CD4-positive, alpha-beta T cell treated with Interleukin-21 for 1 hour (primary cell): ENCODE measurements around the gene GPR32.

ENCODE experiments used
- DNase-seq: peaks from one replicate; pipeline ENCODE4 v3.0.0-alpha.2; 2020

The GPR32 gene

GRCh38 chr19:50785329-50785728 is 15.1 kb downstream of the GPR32 start:
- DNase-seq: no peak

- DNase-seq: no peak
These were observed 20.1 kb downstream of the GPR32 start, which contains the start of gene ACP4 for GRCh38 chr19:50790396-50790795. Gene ACP4 (plus strand): TSS chr19:50790415. CDS start chr19:50790415, 0 bp downstream.

- DNase-seq: no peak
These were observed 20.7 kb downstream of the GPR32 start for GRCh38 chr19:50790922-50791467.

GRCh38 chr19:50791594-50792271 is 21.5 kb downstream of the GPR32 start:
- DNase-seq: no peak

GRCh38 chr19:50792272-50793250 is 22.3 kb downstream of the GPR32 start:
- no peak for DNase-seq

GRCh38 chr19:50793558-50794065 is 23.3 kb downstream of the GPR32 start:
- no peak for DNase-seq

GRCh38 chr19:50794074-50794875 is 24.0 kb downstream of the GPR32 start:
- DNase-seq: no peak

- no peak for DNase-seq
These were observed 24.8 kb downstream of the GPR32 start for GRCh38 chr19:50794876-50795663.

GRCh38 chr19:50795664-50796073 is 25.4 kb downstream of the GPR32 start:
- DNase-seq: no peak

- no peak for DNase-seq
These were observed 25.9 kb downstream of the GPR32 start for GRCh38 chr19:50796128-50796633.

- DNase-seq: no peak
These were observed 26.6 kb downstream of the GPR32 start for GRCh38 chr19:50796634-50797428.

- DNase-seq: no peak
These were observed 27.1 kb downstream of the GPR32 start for GRCh38 chr19:50797429-50797780.

- no peak for DNase-seq
These were observed 27.8 kb downstream of the GPR32 start for GRCh38 chr19:50797781-50798658.

- DNase-seq: no peak
These were observed 28.6 kb downstream of the GPR32 start for GRCh38 chr19:50798659-50799546.

- DNase-seq: no peak
These were observed 29.2 kb downstream of the GPR32 start for GRCh38 chr19:50799547-50799851.

- DNase-seq: no peak
These were observed 30.8 kb downstream of the GPR32 start for GRCh38 chr19:50801107-50801506.

- no peak for DNase-seq
These were observed 33.6 kb downstream of the GPR32 start for GRCh38 chr19:50803633-50804419.
